ENCODE results near the gene GAK. TPM values are rescaled to one million over a fixed set of nuclear protein-coding genes. Genes with fewer than 3 reads are reported as not detected.

Gene GAK
- polyA plus RNA-seq, 1 experiment: 17.0 TPM

DNA sequence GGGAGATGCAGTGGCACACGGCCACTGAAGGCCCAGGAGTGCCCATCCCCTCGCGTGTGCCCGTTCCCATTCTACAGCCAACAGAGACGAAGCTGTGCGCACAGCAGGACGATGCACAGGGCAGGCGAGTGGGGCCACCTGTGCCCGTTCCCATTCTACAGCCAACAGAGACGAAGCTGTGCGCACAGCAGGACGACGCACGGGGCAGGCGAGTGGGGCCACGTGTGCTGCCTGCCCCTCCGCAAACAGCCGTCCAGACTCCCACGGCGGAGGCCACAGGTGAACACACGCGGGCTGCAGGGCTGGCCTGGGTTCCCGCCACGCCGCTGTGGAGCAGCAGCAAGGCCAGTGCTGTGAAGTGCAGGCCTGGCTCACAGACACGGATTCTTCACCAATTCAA is 32.0 kb downstream of the GAK start:
- Histone ChIP-seq H3K9me3 (ENCODE audit: control insufficient read depth, insufficient read depth, low read length) (no peaks in the 10 kb centered on the region; the same call in 1 of the 2 replicates), H3K27ac (ENCODE audit: low read depth, low read length) (no peak overlapping the region), H3K27me3 (ENCODE audit: control insufficient read depth, insufficient read depth, low read length) (no peaks in the 10 kb centered on the region), H3K4me3 (ENCODE audit: low read depth, low read length) (no peak overlapping the region)
- ChIA-PET POLR2A (no interaction called here), CTCF (no interaction called here)
- DNase-seq (ENCODE audit: low read depth, low spot score): no peak
- TF ChIP-seq, protein P1, sequence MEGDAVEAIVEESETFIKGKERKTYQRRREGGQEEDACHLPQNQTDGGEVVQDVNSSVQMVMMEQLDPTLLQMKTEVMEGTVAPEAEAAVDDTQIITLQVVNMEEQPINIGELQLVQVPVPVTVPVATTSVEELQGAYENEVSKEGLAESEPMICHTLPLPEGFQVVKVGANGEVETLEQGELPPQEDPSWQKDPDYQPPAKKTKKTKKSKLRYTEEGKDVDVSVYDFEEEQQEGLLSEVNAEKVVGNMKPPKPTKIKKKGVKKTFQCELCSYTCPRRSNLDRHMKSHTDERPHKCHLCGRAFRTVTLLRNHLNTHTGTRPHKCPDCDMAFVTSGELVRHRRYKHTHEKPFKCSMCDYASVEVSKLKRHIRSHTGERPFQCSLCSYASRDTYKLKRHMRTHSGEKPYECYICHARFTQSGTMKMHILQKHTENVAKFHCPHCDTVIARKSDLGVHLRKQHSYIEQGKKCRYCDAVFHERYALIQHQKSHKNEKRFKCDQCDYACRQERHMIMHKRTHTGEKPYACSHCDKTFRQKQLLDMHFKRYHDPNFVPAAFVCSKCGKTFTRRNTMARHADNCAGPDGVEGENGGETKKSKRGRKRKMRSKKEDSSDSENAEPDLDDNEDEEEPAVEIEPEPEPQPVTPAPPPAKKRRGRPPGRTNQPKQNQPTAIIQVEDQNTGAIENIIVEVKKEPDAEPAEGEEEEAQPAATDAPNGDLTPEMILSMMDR (IDR thresholded peaks at IDR 0.05; ENCODE audit: low read depth, low read length): no peak

DNA sequence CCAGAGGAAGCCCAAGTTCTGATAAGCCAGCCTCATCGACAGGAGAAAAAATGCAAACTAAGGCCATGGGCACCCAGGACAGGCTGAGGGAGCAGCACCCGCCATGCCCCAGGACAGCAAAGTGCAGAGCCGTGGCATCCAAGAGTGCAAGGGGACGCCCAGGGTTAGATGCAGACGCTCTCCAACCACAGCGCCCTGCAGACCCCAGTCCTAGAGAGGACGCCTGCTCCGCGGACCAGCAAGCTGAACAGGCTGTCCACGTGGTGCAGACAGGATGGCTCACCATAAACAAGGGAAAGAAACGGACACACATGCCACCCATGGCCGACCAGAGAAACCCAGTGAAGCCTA is 32.6 kb downstream of the GAK start:
- DNase-seq (ENCODE audit: low read depth, low spot score): no peak
- Histone ChIP-seq H3K4me3 (ENCODE audit: low read depth, low read length) (no peak overlapping the region), H3K27ac (ENCODE audit: low read depth, low read length) (no peak overlapping the region), H3K27me3 (ENCODE audit: control insufficient read depth, insufficient read depth, low read length) (no peaks in the 10 kb centered on the region), H3K9me3 (ENCODE audit: control insufficient read depth, insufficient read depth, low read length) (no peaks in the 10 kb centered on the region; the same call in 1 of the 2 replicates)
- ChIA-PET POLR2A (no interaction called here), CTCF (no interaction called here)
- TF ChIP-seq, protein P1 (IDR thresholded peaks at IDR 0.05; ENCODE audit: low read depth, low read length): no peak

DNA sequence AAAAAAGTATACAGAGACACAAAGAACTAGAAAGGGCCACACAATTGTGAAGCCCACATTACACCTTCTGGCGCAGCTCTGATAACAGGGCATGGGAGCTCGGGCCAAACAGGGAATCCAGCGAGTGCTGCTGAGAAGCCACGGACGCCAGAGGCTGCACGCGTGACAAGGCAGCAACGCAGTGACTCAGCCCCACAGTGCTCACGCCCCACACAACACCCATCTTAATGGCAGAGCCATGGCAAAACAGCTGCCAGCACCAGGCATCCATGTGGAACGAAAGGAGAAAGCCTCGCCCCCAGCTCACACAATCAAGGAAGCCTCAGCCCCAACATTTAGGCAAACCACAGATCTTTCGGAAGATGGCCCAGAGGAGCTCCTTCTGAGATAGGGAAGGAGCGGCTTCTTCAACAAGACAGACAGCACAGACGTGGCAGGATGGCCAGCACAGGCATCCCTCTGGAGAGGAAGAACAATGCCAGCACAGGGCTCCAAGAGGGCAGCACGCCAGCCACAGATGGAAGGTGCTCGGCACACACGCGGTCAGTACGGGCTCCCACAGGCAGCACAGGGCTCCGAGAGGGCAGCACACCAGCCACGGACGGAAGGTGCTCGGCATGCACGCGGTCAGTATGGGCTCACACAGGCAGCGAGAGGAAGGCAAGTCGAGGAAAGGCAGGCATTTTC is 33.1 kb downstream of the GAK start:
- Histone ChIP-seq H3K4me3 (ENCODE audit: low read depth, low read length) (no peak overlapping the region), H3K27ac (ENCODE audit: low read depth, low read length) (no peak overlapping the region), H3K9me3 (ENCODE audit: control insufficient read depth, insufficient read depth, low read length) (no peaks in the 10 kb centered on the region; the same call in 1 of the 2 replicates), H3K27me3 (ENCODE audit: control insufficient read depth, insufficient read depth, low read length) (no peaks in the 10 kb centered on the region)
- CTCF ChIA-PET: no interaction called here
- DNase-seq (ENCODE audit: low read depth, low spot score): no peak
- POLR2A ChIA-PET: no interaction called here
- TF ChIP-seq, protein P1 (IDR thresholded peaks at IDR 0.05; ENCODE audit: low read depth, low read length): no peak

DNA sequence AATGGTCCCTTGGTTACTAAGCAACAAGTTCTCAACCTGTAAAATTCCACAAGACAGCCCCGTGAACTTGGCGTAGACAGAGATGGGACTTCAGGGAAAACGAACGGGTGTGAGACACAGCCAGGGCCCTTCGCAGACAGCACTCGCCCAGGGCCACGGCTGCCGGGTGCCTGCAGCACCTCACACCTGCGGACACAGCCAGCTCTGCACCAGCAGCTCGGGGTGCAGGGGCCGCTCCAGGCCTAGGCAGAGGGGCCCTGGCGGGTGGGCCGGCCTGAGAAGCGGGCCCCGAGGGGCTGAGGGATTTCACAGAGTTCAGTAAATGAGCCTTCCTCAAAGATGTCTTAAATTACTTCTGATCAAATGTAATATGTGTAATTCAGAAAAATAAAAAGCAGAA is 34.0 kb downstream of the GAK start:
- POLR2A ChIA-PET: no interaction called here
- H3K9me3 ChIP-seq (ENCODE audit: control insufficient read depth, insufficient read depth, low read length): no peaks in the 10 kb centered on the region; the same call in 1 of the 2 replicates

DNA sequence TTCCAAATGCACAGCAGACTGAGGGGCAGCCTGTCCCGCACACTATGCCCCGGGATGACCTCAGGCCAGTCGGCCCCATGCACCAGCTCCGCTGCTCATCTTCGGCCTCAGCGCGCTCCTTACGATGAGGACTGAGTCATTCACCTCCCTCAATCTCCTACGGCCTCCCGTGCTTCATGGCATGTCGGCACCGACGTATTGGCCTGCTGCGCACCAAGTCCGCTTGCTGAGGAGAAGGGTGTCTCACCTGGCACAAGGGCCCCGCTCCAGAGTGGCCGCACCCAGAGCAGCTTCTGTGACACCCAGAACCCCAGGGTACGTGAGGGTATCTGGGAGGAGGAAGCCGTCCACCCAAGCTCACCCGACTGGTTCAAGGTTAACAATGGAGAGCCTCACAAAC is 35.5 kb downstream of the GAK start:
- ChIA-PET POLR2A (no interaction called here), CTCF (no interaction called here)
- H3K4me3 ChIP-seq (ENCODE audit: low read depth, low read length): no peak overlapping the region
- TF ChIP-seq, protein P1 (IDR thresholded peaks at IDR 0.05; ENCODE audit: low read depth, low read length): no peak
- no peak overlapping the region for H3K27ac ChIP-seq (ENCODE audit: low read depth, low read length)
- no peaks in the 10 kb centered on the region; the same call in 1 of the 2 replicates for H3K9me3 ChIP-seq (ENCODE audit: control insufficient read depth, insufficient read depth, low read length)
- DNase-seq (ENCODE audit: low read depth, low spot score): no peak
- H3K27me3 ChIP-seq (ENCODE audit: control insufficient read depth, insufficient read depth, low read length): no peaks in the 10 kb centered on the region

More for the DNA sequence above, 34.0 kb downstream of the GAK start:
- Histone ChIP-seq H3K4me3 (ENCODE audit: low read depth, low read length) (no peak overlapping the region), H3K27ac (ENCODE audit: low read depth, low read length) (no peak overlapping the region), H3K27me3 (ENCODE audit: control insufficient read depth, insufficient read depth, low read length) (no peaks in the 10 kb centered on the region)
- TF ChIP-seq, protein P1 (IDR thresholded peaks at IDR 0.05; ENCODE audit: low read depth, low read length): no peak
- CTCF ChIA-PET: no interaction called here
- no peak for DNase-seq (ENCODE audit: low read depth, low spot score)
